Measurements from ENCODE around the gene COPE.

COPE gene

GRCh38 chr19:18865973-18866799 lies 53.0 kb downstream of the COPE start:
- peak; percentile 63 for DNase-seq
- CTCF ChIA-PET = interaction anchor here (0.5 to 1.9 kb wide), 7 partner anchors 9 to 62 kb away, joined by 3 to 5 read pairs (median 3); no protein-coding TSS in a partner anchor
- no peak overlapping the region for H3K4me3 Mint-ChIP-seq
- H3K4me1 Mint-ChIP-seq = peaks cover 5% of the 10 kb centered on the region
- H3K27ac Mint-ChIP-seq = no peak overlapping the region
- peaks cover 36% of the 10 kb centered on the region for H3K36me3 Mint-ChIP-seq
- H3K9me3 Mint-ChIP-seq = no peaks in the 10 kb centered on the region
- peaks cover 17% of the 10 kb centered on the region for H3K27me3 Mint-ChIP-seq

DNA sequence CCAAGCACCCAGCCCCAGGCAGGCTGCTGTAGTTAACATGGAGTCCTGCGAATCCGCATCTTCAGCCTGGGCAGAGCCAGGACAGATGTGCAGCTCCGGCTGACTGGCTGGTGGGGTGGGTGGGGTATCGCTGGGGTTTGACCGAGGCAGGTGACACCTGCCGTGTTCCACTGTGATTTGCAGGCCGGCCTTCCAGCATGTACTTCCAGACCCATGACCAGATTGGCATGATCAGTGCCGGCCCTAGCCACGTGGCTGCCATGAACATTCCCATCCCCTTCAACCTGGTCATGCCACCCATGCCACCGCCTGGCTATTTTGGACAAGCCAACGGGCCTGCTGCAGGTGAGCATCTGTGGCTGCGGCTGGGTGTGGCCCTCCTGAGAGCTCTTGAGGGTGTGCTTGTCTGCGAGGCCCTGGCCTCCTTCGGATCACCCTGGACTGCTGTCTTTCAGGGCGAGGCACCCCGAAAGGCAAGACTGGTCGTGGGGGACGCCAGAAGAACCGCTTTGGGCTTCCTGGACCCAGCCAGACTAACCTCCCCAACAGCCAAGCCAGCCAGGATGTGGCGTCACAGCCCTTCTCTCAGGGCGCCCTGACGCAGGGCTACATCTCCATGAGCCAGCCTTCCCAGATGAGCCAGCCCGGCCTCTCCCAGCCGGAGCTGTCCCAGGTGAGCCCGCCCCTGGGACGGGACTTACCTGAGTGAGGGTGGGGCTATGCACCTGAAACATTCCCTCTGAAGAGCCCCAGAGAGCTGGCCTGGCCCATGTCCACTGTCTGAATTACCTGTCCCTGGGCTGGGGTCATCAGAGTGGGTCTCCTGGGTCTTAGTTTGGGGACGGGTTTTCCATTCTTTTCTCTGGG lies 53.8 kb downstream of the COPE start:
- Mint-ChIP-seq H3K27me3 (peaks cover 10% of the 10 kb centered on the region), H3K4me3 (no peak overlapping the region), H3K4me1 (no peaks in the 10 kb centered on the region), H3K27ac (no peak overlapping the region), H3K9me3 (no peaks in the 10 kb centered on the region), H3K36me3 (peaks cover 40% of the 10 kb centered on the region)
- DNase-seq = no peak
- CTCF ChIA-PET = interaction anchor here (0.5 to 1.9 kb wide), 6 partner anchors 13 to 162 kb away, joined by 3 to 5 read pairs (median 3); no protein-coding TSS in a partner anchor

GRCh38 chr19:18863843-18864362 lies 55.3 kb downstream of the COPE start:
- Mint-ChIP-seq H3K27ac (no peak overlapping the region), H3K4me3 (no peak overlapping the region), H3K36me3 (peaks cover 42% of the 10 kb centered on the region), H3K4me1 (no peaks in the 10 kb centered on the region), H3K9me3 (no peaks in the 10 kb centered on the region), H3K27me3 (peaks cover 10% of the 10 kb centered on the region)
- CTCF ChIA-PET = interaction anchor here (1.1 kb wide), 1 partner anchor 14 kb away, joined by 3 read pairs; no protein-coding TSS in a partner anchor
- DNase-seq = no peak

DNA sequence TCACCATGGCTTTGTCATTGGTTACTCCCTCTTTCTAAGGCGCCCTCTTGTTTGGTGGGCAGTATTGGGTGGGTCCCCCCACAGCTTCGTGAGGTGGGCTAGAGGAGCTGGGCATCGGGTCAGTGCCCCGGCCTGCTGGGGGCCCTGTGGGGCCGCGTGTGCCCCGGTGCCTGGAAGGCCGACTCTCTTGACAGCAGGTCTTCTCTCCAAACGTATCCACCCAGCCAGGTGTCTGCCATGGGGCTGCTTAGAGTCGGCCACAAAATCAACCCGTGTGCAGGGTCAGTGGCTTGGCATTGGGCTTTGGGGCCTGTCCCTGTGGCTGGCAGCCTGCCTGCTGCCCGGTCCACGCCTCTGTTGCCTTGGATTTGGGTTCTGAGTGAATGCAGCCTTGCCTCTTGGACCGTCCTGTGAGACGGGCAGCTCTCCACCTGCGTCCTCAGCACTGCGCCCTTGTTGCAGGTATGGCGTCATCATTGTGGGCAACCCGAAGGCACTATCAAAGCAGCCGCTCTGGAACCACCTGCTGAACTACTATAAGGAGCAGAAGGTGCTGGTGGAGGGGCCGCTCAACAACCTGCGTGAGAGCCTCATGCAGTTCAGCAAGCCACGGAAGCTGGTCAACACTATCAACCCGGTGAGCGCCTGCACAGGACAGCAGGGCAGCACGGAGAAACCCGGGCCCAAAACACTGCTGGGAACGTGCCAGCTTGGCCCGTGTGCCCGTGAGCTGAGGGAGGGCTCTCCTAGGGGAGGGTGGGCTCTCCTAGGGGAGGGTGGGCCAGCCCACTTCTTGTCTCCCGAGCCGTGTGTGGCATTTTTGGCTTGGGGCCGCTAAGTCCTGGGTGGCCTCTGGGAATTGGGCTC lies 56.0 kb downstream of the COPE start:
- Mint-ChIP-seq H3K27me3 (peaks cover 7% of the 10 kb centered on the region), H3K4me3 (no peak overlapping the region), H3K36me3 (peaks cover 43% of the 10 kb centered on the region), H3K9me3 (no peaks in the 10 kb centered on the region), H3K27ac (no peak overlapping the region), H3K4me1 (no peaks in the 10 kb centered on the region)
- no peak for DNase-seq
- CTCF ChIA-PET = no interaction called here

DNA sequence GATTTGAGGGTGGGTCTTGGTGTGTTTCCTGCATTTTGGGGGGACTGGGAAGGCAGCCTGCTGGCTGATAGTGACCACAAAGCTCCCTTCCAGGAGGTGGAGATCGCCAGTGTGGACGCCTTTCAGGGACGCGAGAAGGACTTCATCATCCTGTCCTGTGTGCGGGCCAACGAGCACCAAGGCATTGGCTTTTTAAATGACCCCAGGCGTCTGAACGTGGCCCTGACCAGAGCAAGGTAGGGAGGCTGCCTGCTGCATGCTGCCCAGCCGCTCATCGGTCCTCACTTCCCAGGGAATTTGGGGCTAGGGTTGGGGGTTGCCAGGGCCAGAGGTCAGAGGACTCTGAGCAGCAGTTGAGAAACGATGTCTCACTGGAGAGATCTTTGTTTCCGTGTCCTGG lies 57.3 kb downstream of the COPE start:
- Mint-ChIP-seq H3K9me3 (no peaks in the 10 kb centered on the region), H3K27me3 (no peaks in the 10 kb centered on the region), H3K4me1 (no peaks in the 10 kb centered on the region), H3K4me3 (no peak overlapping the region), H3K36me3 (peaks cover 42% of the 10 kb centered on the region), H3K27ac (no peak overlapping the region)
- no peak for DNase-seq
- CTCF ChIA-PET = no interaction called here

DNA sequence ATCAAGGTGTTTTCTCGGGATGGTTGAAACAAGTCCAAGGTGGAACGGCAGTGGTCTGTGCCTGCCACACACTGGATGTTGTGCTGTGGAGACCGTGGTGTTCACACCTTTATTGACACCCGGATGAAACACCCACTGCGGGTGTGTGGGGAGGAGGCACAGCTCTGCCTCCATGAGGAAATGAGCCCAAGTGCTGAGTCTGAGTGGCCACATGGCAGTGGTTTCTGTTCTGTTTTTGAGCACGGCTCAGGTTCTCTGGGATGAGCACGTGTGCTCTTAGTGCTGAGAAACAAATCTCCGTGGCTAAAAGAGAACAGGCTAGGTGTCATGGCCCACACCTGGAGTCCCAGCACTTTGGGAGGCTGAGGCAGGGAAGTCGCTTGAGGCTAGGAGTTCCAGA lies 58.0 kb downstream of the COPE start:
- H3K36me3 Mint-ChIP-seq = peaks cover 41% of the 10 kb centered on the region
- H3K27ac Mint-ChIP-seq = no peak overlapping the region
- CTCF ChIA-PET = no interaction called here
- DNase-seq = no peak
- no peak overlapping the region for H3K4me3 Mint-ChIP-seq
- H3K4me1 Mint-ChIP-seq = no peaks in the 10 kb centered on the region
- H3K9me3 Mint-ChIP-seq = no peaks in the 10 kb centered on the region
- no peaks in the 10 kb centered on the region for H3K27me3 Mint-ChIP-seq

GRCh38 chr19:18860725-18861124 lies 58.5 kb downstream of the COPE start:
- Mint-ChIP-seq H3K9me3 (no peaks in the 10 kb centered on the region), H3K4me1 (no peaks in the 10 kb centered on the region), H3K27me3 (no peaks in the 10 kb centered on the region), H3K4me3 (no peak overlapping the region), H3K27ac (no peak overlapping the region), H3K36me3 (peaks cover 40% of the 10 kb centered on the region)
- CTCF ChIA-PET = no interaction called here
- DNase-seq = no peak

DNA sequence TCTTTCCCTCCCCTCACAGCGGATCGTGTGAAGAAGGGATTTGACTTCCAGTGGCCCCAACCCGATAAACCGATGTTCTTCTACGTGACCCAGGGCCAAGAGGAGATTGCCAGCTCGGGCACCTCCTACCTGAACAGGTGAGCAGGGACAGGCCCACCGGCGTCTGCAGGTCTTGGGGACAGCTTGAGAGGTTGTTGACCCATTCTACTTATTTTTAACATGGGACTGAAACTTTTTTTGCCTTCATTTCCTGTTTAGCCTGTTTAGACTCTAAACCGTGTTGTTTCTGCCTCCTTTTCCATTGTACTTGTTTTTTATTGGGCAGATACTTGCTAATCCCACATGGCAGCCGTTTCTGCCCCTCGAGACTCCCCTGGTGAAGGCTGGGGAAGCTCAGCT lies 58.9 kb downstream of the COPE start:
- Mint-ChIP-seq H3K36me3 (peaks cover 42% of the 10 kb centered on the region), H3K4me3 (no peak overlapping the region), H3K27ac (no peak overlapping the region), H3K9me3 (no peaks in the 10 kb centered on the region), H3K27me3 (no peaks in the 10 kb centered on the region), H3K4me1 (no peaks in the 10 kb centered on the region)
- DNase-seq = no peak
- CTCF ChIA-PET = no interaction called here

GRCh38 chr19:18859676-18860301 lies 59.4 kb downstream of the COPE start:
- no peak for DNase-seq
- no peak overlapping the region for H3K27ac Mint-ChIP-seq
- H3K36me3 Mint-ChIP-seq = peaks cover 43% of the 10 kb centered on the region
- CTCF ChIA-PET = interaction anchor here (1.2 to 2.1 kb wide), 3 partner anchors 9 to 16 kb away, joined by 3 to 6 read pairs (median 4); no protein-coding TSS in a partner anchor
- no peaks in the 10 kb centered on the region for H3K27me3 Mint-ChIP-seq
- no peaks in the 10 kb centered on the region for H3K4me1 Mint-ChIP-seq
- no peak overlapping the region for H3K4me3 Mint-ChIP-seq
- H3K9me3 Mint-ChIP-seq = no peaks in the 10 kb centered on the region

GRCh38 chr19:18858906-18859646 lies 60.1 kb downstream of the COPE start:
- DNase-seq = no peak
- H3K27me3 Mint-ChIP-seq = no peaks in the 10 kb centered on the region
- H3K4me1 Mint-ChIP-seq = no peaks in the 10 kb centered on the region
- no peak overlapping the region for H3K4me3 Mint-ChIP-seq
- CTCF ChIA-PET = interaction anchor here (1.2 to 2.1 kb wide), 3 partner anchors 8 to 17 kb away, joined by 3 to 6 read pairs (median 4); no protein-coding TSS in a partner anchor
- H3K27ac Mint-ChIP-seq = no peak overlapping the region
- peaks cover 46% of the 10 kb centered on the region for H3K36me3 Mint-ChIP-seq
- no peaks in the 10 kb centered on the region for H3K9me3 Mint-ChIP-seq

- H3K27me3 Mint-ChIP-seq = no peaks in the 10 kb centered on the region
- H3K9me3 Mint-ChIP-seq = no peaks in the 10 kb centered on the region
- no peak for DNase-seq
- peaks cover 51% of the 10 kb centered on the region for H3K36me3 Mint-ChIP-seq
- no peaks in the 10 kb centered on the region for H3K4me1 Mint-ChIP-seq
- no peak overlapping the region for H3K27ac Mint-ChIP-seq
- CTCF ChIA-PET = interaction anchor here (1.1 kb wide), 1 partner anchor 9 kb away, joined by 5 read pairs; no protein-coding TSS in a partner anchor
- no peak overlapping the region for H3K4me3 Mint-ChIP-seq
These were observed 62.0 kb downstream of the COPE start for GRCh38 chr19:18857223-18857622.

GRCh38 chr19:18856385-18857126 lies 62.6 kb downstream of the COPE start:
- Mint-ChIP-seq H3K27ac (no peak overlapping the region), H3K27me3 (no peaks in the 10 kb centered on the region), H3K9me3 (no peaks in the 10 kb centered on the region), H3K36me3 (peaks cover 49% of the 10 kb centered on the region), H3K4me3 (no peak overlapping the region), H3K4me1 (no peaks in the 10 kb centered on the region)
- no peak for DNase-seq
- CTCF ChIA-PET = interaction anchor here (2.2 kb wide), 1 partner anchor 9 kb away, joined by 8 read pairs; no protein-coding TSS in a partner anchor
